DND-41 (cell line): ENCODE results near the gene PPM1M.

Source experiments
- ATAC-seq: fragments of 200-7000 bp; cut with Tn5 transposase; 3 replicates; pipeline ENCODE4 v1.9.1; 2021; ENCODE audit warnings: low read depth; ENCODE audit not compliant: insufficient read depth
- DNase-seq: peaks from one replicate; pipeline ENCODE4 v3.0.0-alpha.2; 2020
- H2AFZ ChIP-seq: 2 replicates; pipeline ENCODE4 v1.6.0; 2012; ENCODE audit warnings: low read depth, low read length
- H3K27ac ChIP-seq: 2 replicates; pipeline ENCODE4 v1.5.1; 2012; ENCODE audit warnings: low read length, inconsistent platforms
- H3K27me3 ChIP-seq: fragments of 200-600 bp; sonication (generic); 2 replicates; pipeline ENCODE4 v1.6.0; 2012; ENCODE audit warnings: low read length, mild to moderate bottlenecking, inconsistent platforms; ENCODE audit not compliant: insufficient read depth, poor library complexity
- H3K36me3 ChIP-seq: 2 replicates; pipeline ENCODE4 v1.5.1; 2012; ENCODE audit warnings: low read length, inconsistent platforms; ENCODE audit not compliant: insufficient read depth
- H3K4me1 ChIP-seq: 2 replicates; pipeline ENCODE4 v1.5.1; 2012; ENCODE audit warnings: mild to moderate bottlenecking, low read length; ENCODE audit not compliant: insufficient read depth
- H3K4me2 ChIP-seq: 2 replicates; pipeline ENCODE4 v1.6.0; 2012; ENCODE audit warnings: mild to moderate bottlenecking, moderate library complexity, low read length, inconsistent platforms; ENCODE audit not compliant: insufficient read depth
- H3K4me3 ChIP-seq, 2 experiments: fragments of 200-600 bp in 1 of 2; shearing (Covaris generic) in 1 of 2; 2 replicates each; pipeline ENCODE4 v1.5.1; 2012 to 2016; ENCODE audit warnings: inconsistent platforms in 2 of 2, low read length in 2 of 2, mild to moderate bottlenecking in 2 of 2, low read depth in 1 of 2, moderate library complexity in 1 of 2
- H3K79me2 ChIP-seq: 2 replicates; pipeline ENCODE4 v1.6.0; 2012; ENCODE audit warnings: low read length, inconsistent platforms; ENCODE audit not compliant: insufficient read depth
- H3K9ac ChIP-seq: 2 replicates; pipeline ENCODE4 v1.6.0; 2012; ENCODE audit warnings: low read depth, mild to moderate bottlenecking, inconsistent platforms, low read length, moderate library complexity
- H3K9me3 ChIP-seq: 2 replicates; pipeline ENCODE4 v1.5.1; 2012; ENCODE audit warnings: low read length, moderate library complexity, mild to moderate bottlenecking, inconsistent platforms; ENCODE audit not compliant: insufficient read depth, severe bottlenecking
- H4K20me1 ChIP-seq: 2 replicates; pipeline ENCODE4 v1.6.0; 2012; ENCODE audit warnings: low read length; ENCODE audit not compliant: insufficient read depth
- EZH2 ChIP-seq: IDR thresholded peaks from 3 replicates; pipeline ENCODE4 v1.6.1; 2012; ENCODE audit warnings: borderline replicate concordance, low read depth, mild to moderate bottlenecking, moderate library complexity, low read length, inconsistent platforms; ENCODE audit not compliant: severe bottlenecking
- TF ChIP-seq, protein P1 (sequence below): IDR thresholded peaks from 2 replicates; pipeline ENCODE4 v1.5.1; 2012; ENCODE audit warnings: borderline replicate concordance, low read length, moderate library complexity, mild to moderate bottlenecking; ENCODE audit not compliant: poor library complexity, severe bottlenecking; ENCODE audit errors: extremely low read depth

Gene PPM1M

DNA sequence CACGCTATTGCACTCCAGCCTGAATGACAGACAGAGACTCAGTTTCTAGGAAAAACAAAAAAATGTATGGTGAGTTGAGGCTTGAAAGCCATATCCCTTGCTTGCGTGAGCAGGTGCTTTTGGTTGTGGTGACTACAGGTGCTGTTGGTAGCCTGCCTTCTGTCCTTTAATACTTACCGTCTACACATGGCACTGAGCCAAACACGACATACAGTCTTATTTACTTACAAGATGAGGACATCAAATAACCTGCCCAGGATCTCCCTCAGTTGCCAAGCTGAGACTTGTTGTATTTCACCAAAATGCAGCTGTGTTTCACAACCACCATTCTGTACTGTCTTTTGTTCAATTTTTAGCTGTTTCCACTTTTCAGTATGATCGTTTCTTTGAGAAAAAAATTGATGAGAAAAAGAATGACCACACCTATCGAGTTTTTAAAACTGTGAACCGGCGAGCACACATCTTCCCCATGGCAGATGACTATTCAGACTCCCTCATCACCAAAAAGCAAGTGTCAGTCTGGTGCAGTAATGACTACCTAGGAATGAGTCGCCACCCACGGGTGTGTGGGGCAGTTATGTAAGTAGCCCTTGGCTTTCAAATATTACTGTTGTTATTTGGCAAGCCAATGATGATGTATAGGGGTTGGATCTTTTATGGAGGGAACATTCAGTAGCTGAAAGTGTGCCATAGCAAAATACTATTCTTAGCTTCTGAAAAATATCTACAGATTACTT is 41.1 kb upstream of the PPM1M start:
- H3K79me2 ChIP-seq: peaks cover 8% of the 10 kb centered on the region
- no peak overlapping the region for H2AFZ ChIP-seq
- no peak overlapping the region for H3K4me2 ChIP-seq
- no peak for TF ChIP-seq EZH2
- TF ChIP-seq, protein P1, sequence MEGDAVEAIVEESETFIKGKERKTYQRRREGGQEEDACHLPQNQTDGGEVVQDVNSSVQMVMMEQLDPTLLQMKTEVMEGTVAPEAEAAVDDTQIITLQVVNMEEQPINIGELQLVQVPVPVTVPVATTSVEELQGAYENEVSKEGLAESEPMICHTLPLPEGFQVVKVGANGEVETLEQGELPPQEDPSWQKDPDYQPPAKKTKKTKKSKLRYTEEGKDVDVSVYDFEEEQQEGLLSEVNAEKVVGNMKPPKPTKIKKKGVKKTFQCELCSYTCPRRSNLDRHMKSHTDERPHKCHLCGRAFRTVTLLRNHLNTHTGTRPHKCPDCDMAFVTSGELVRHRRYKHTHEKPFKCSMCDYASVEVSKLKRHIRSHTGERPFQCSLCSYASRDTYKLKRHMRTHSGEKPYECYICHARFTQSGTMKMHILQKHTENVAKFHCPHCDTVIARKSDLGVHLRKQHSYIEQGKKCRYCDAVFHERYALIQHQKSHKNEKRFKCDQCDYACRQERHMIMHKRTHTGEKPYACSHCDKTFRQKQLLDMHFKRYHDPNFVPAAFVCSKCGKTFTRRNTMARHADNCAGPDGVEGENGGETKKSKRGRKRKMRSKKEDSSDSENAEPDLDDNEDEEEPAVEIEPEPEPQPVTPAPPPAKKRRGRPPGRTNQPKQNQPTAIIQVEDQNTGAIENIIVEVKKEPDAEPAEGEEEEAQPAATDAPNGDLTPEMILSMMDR: no peak
- DNase-seq (no peak), ATAC-seq (no peak)
- H4K20me1 ChIP-seq: no peaks in the 10 kb centered on the region
- H3K9me3 ChIP-seq: no peaks in the 10 kb centered on the region
- peaks cover 7% of the 10 kb centered on the region for H3K4me1 ChIP-seq
- no peak overlapping the region for H3K9ac ChIP-seq
- peaks cover 88% of the 10 kb centered on the region for H3K36me3 ChIP-seq
- no peaks in the 10 kb centered on the region for H3K27me3 ChIP-seq
- no peak overlapping the region for H3K27ac ChIP-seq
- H3K4me3 ChIP-seq: no peak overlapping the region

DNA sequence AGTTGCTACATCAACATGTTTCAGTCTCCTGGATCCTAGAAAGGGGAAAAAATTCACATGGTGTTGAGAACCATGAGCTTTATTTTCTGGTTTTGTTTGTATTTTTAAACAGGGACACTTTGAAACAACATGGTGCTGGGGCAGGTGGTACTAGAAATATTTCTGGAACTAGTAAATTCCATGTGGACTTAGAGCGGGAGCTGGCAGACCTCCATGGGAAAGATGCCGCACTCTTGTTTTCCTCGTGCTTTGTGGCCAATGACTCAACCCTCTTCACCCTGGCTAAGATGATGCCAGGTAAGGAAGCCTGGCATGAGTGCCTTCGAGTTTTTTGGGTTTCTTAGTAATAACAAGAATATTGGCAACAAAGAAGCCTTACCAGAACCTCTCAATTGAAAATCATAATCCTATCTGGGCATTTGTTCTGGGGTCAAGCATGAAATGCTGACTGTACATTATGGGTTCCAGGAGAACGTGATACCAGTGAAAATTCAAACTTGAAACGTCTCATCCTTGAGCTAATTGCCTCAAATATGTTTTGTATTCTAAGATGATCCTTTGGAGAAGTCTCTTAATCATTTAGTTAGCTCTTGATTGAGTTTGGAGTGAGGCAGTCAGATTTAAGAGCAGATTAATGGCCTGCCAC is 39.7 kb upstream of the PPM1M start:
- TF ChIP-seq EZH2: no peak
- TF ChIP-seq, protein P1: no peak
- peaks cover 96% of the 10 kb centered on the region for H3K36me3 ChIP-seq

DNA sequence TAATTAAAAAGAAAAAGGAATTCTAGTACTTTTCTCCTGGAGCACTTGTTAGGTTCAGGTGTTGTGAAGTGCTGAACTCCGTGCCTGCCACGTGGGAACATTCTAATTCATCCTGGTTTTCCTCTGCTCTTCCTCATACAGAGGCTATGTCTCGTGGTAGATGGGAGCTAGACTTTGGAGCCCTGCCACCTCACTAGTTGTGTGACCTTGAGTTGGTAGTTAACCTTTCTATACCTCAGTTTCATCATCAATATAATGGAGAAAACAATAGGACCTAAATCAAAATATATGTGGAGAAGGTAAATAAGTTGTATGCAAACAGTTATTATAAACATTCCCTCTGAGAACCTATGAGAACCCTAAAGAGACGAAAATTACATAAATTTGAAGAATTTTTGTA is 37.0 kb upstream of the PPM1M start:
- H3K27me3 ChIP-seq: no peaks in the 10 kb centered on the region
- no peak overlapping the region for H3K4me3 ChIP-seq
- no peak overlapping the region for H3K4me2 ChIP-seq
- H3K4me1 ChIP-seq: no peaks in the 10 kb centered on the region
- no peak overlapping the region for H3K9ac ChIP-seq
- H3K9me3 ChIP-seq: no peaks in the 10 kb centered on the region
- H4K20me1 ChIP-seq: no peaks in the 10 kb centered on the region; the same call in 1 of the 2 replicates
- ATAC-seq (no peak), DNase-seq (no peak)
- H2AFZ ChIP-seq: no peak overlapping the region
- TF ChIP-seq EZH2: no peak
- TF ChIP-seq, protein P1: no peak
- H3K36me3 ChIP-seq: peaks cover 95% of the 10 kb centered on the region
- no peaks in the 10 kb centered on the region for H3K79me2 ChIP-seq
- no peak overlapping the region for H3K27ac ChIP-seq

More for the DNA sequence above, 39.7 kb upstream of the PPM1M start:
- no peaks in the 10 kb centered on the region for H3K79me2 ChIP-seq
- ATAC-seq: no peak
- no peak for DNase-seq
- no peak overlapping the region for H3K4me3 ChIP-seq
- H3K9me3 ChIP-seq: no peaks in the 10 kb centered on the region
- no peak overlapping the region for H3K27ac ChIP-seq
- H3K4me1 ChIP-seq: no peaks in the 10 kb centered on the region
- no peaks in the 10 kb centered on the region for H3K27me3 ChIP-seq
- H4K20me1 ChIP-seq: no peaks in the 10 kb centered on the region
- H2AFZ ChIP-seq: no peak overlapping the region
- H3K4me2 ChIP-seq: no peak overlapping the region
- H3K9ac ChIP-seq: no peak overlapping the region
